ENCODE data around the gene USP34. TPM values are rescaled to one million over a fixed set of nuclear protein-coding genes. Genes with fewer than 3 reads are reported as not detected.

USP34 gene
- total and polyA plus RNA-seq, 2 of the 4 experiments (the other 2 are of a cell fraction): 34.7 to 128 TPM

- H3K56ac ChIP-seq (ENCODE audit: extremely low read depth, insufficient read depth, low read length): no peak overlapping the region
- no peak overlapping the region for H2BK15ac ChIP-seq (ENCODE audit: low read depth, low read length)
- ChIA-PET POLR2A (ENCODE audit: unreplicated experiment) (no interaction called here), CTCF (interaction anchor here (0.5 kb wide), 1 partner anchor 113 kb away, joined by 3 read pairs; no protein-coding TSS in a partner anchor)
- no peak for DNase-seq
- no peak for ATAC-seq (ENCODE audit: low read depth)
- H3K9me1 ChIP-seq (ENCODE audit: insufficient read depth, low read length): peaks cover 5% of the 10 kb centered on the region
- no peak overlapping the region for H3K4ac ChIP-seq (ENCODE audit: low read depth, low read length)
- H2AK9ac ChIP-seq (replicated peaks; ENCODE audit: low read depth, low read length, poor library complexity): no peak overlapping the region
- H3K27me3 ChIP-seq (ENCODE audit: control insufficient read depth, insufficient read depth, low read length): no peaks in the 10 kb centered on the region
- H3K4me1 ChIP-seq (ENCODE audit: control insufficient read depth, insufficient read depth, low read length): no peaks in the 10 kb centered on the region
- no peak overlapping the region for H4K8ac ChIP-seq (ENCODE audit: low read depth in 2 of 2, low read length in 2 of 2)
- H3K27ac ChIP-seq (ENCODE audit: insufficient read depth, low read length): no peak overlapping the region
- H3K23ac ChIP-seq (ENCODE audit: low read depth, low read length): no peak overlapping the region
- H3K18ac ChIP-seq (ENCODE audit: low read depth, low read length): no peak overlapping the region
- BruUV-seq (replicated peaks): no TSS peak
- H4K5ac ChIP-seq (ENCODE audit: low read depth, low read length): no peak overlapping the region
- peaks cover 10 to 20% of the 10 kb centered on the region in 2 experiments; a peak in 3 of 4 replicates for H3K79me1 ChIP-seq (ENCODE audit: low read depth in 1 of 2, low read length in 2 of 2)
- H3K36me3 ChIP-seq (ENCODE audit: control insufficient read depth, insufficient read depth, low read length): peaks cover 19% of the 10 kb centered on the region
- no peak overlapping the region for H3K4me3 ChIP-seq (ENCODE audit: insufficient read depth, low read depth, low read length)
- H4K91ac ChIP-seq (ENCODE audit: insufficient read depth, low read depth, low read length): no peak overlapping the region
- no peak overlapping the region for H3K4me2 ChIP-seq (ENCODE audit: low read depth, low read length)
- H4K20me1 ChIP-seq (ENCODE audit: insufficient read depth, low read length): no peaks in the 10 kb centered on the region
- H3K9me3 ChIP-seq (ENCODE audit: control insufficient read depth, insufficient read depth, low read length): no peaks in the 10 kb centered on the region
- intact Hi-C loops (cut with micrococcal nuclease) (no loop called here), dilution Hi-C loops (cut with HindIII; ENCODE audit: low sequenced_read_pairs, unreplicated experiment) (no loop called here), in situ Hi-C loops (cut with MboI; ENCODE audit: low sequenced_read_pairs) (no loop called here)
- no peak overlapping the region for H3K14ac ChIP-seq (replicated peaks; ENCODE audit: low read depth, low read length)
- WGBS, 2 experiments (ENCODE audit: extremely low coverage in 2 of 2, insufficient read length in 1 of 2): no CpG with 5 or more reads among the region's 1 CpG
- no peak overlapping the region for H2AFZ ChIP-seq (replicated peaks; ENCODE audit: low read length, poor library complexity)
- H2AK5ac ChIP-seq (ENCODE audit: low read depth, low read length): no peak overlapping the region
- H2BK20ac ChIP-seq (ENCODE audit: low read depth, low read length): no peak overlapping the region
- H3K9ac ChIP-seq (ENCODE audit: low read depth, low read length): no peak overlapping the region
- H2BK5ac ChIP-seq (ENCODE audit: low read depth, low read length, poor library complexity, severe bottlenecking): no peak overlapping the region
- TF ChIP-seq BHLHE40 (IDR thresholded peaks at IDR 0.05; ENCODE audit: low read depth, low read length) (no peak), RAD21 (IDR thresholded peaks at IDR 0.05; ENCODE audit: low read length) (no peak), CEBPB (IDR thresholded peaks at IDR 0.05; ENCODE audit: low read depth, low read length) (no peak), MAZ (IDR thresholded peaks at IDR 0.05; ENCODE audit: borderline replicate concordance, low read depth, low read length) (no peak), RFX5 (IDR thresholded peaks at IDR 0.05; ENCODE audit: low read depth, low read length) (no peak), CTCF (conservative IDR thresholded peaks at IDR 0.05; ENCODE audit: low read depth, low read length) (no peak), CHD1 (IDR thresholded peaks at IDR 0.05; ENCODE audit: low read depth, low read length) (no peak), USF2 (IDR thresholded peaks at IDR 0.05; ENCODE audit: low read depth, low read length) (no peak), MAFK (IDR thresholded peaks at IDR 0.05; ENCODE audit: low read depth, low read length) (no peak), SMC3 (IDR thresholded peaks at IDR 0.05; ENCODE audit: low read depth, low read length) (no peak), POLR2A (IDR thresholded peaks at IDR 0.05; ENCODE audit: low read depth, low read length) (no peak), ELK1 (IDR thresholded peaks at IDR 0.05; ENCODE audit: borderline replicate concordance, low read depth, low read length) (no peak)
- H2BK120ac ChIP-seq (ENCODE audit: low read depth, low read length): no peak overlapping the region
These were observed 152.3 kb downstream of the USP34 start for GRCh38 chr2:61318553-61318952.

Measured in IMR-90 (cell line).